GM12878 (cell line): ENCODE results near the gene OR52D1. TPM values are rescaled to one million over a fixed set of nuclear protein-coding genes. Genes with fewer than 3 reads are reported as not detected.

Experiments used
- ATAC-seq: fragments of 200-7000 bp; cut with Tn5 transposase; 3 replicates; pipeline ENCODE4 v1.9.1; 2020; ENCODE audit warnings: mild to moderate bottlenecking, moderate library complexity
- BruUV-seq: library from RNA; stranded (reverse); fragments of 400-500 nt; replicated peaks from 2 replicates; lab custom pipeline; 2021; lab: Mats Ljungman, UMichigan
- CTCF ChIA-PET: fragments of 300-600 bp; sonication (Branson Sonifier 250); formaldehyde crosslinking; extraction: SDS; loops from one replicate; lab custom pipeline; 2021; ENCODE audit warnings: inconsistent platforms; lab: Yijun Ruan, JAX
- POLR2A ChIA-PET: fragments of 350-600 bp; formaldehyde crosslinking; extraction: SDS; loops from one replicate; lab custom pipeline; 2021; ENCODE audit warnings: inconsistent platforms; lab: Charles Lee
- RAD21 ChIA-PET: fragments of 300-600 bp; sonication (Branson Sonifier 250); formaldehyde crosslinking; loops from one replicate; lab custom pipeline; 2023; ENCODE audit warnings: antibody characterized with exemption; ENCODE audit not compliant: unreplicated experiment; lab: Charles Lee
- SMC1A ChIA-PET: fragments of 300-600 bp; sonication (Branson Sonifier 250); formaldehyde crosslinking; loops from one replicate; lab custom pipeline; 2023; ENCODE audit not compliant: unreplicated experiment, uncharacterized antibody; lab: Charles Lee
- DNase-seq: peaks from one replicate; pipeline ENCODE4 v3.0.0-alpha.2; 2011; ENCODE audit warnings: low read depth, low spot score
- FAIRE-seq: peaks from 3 replicates; lab custom pipeline; 2011; peaks lifted over from hg19 to GRCh38; lab: Jason Lieb, UNC
- H2AFZ ChIP-seq: 2 replicates; pipeline ENCODE4 v1.6.0; 2011; ENCODE audit warnings: low read depth, low read length, control low read depth; ENCODE audit not compliant: control insufficient read depth
- H3K27ac ChIP-seq: 2 replicates; pipeline ENCODE4 v1.5.1; 2011; ENCODE audit warnings: control low read depth; ENCODE audit not compliant: control insufficient read depth, insufficient read depth
- H3K27me3 ChIP-seq, 2 experiments: replicated peaks in 1 of 2; 2 replicates each; pipeline versions ENCODE4 v1.6.0 to v1.6.1; 2011; ENCODE audit warnings: low read length in 1 of 2; ENCODE audit not compliant: control insufficient read depth in 2 of 2, insufficient read depth in 2 of 2
- H3K36me3 ChIP-seq, 2 experiments: 2 replicates each; pipeline ENCODE4 v1.5.1; 2011; ENCODE audit warnings: low read length in 1 of 2; ENCODE audit not compliant: control insufficient read depth in 2 of 2, insufficient read depth in 2 of 2
- H3K4me1 ChIP-seq: 2 replicates; pipeline ENCODE4 v1.6.1; 2011; ENCODE audit warnings: mild to moderate bottlenecking, low read length, moderate library complexity, mixed read lengths; ENCODE audit not compliant: control insufficient read depth, insufficient read depth
- H3K4me2 ChIP-seq: 2 replicates; pipeline ENCODE4 v1.6.0; 2011; ENCODE audit warnings: control low read depth; ENCODE audit not compliant: control insufficient read depth, insufficient read depth
- H3K4me3 ChIP-seq: fragments of 200-600 bp; sonication (generic); 2 replicates; pipeline ENCODE4 v1.5.1; 2016
- H3K79me2 ChIP-seq: 2 replicates; pipeline ENCODE4 v1.6.0; 2011; ENCODE audit warnings: low read length; ENCODE audit not compliant: control insufficient read depth, insufficient read depth
- H3K9ac ChIP-seq: 2 replicates; pipeline ENCODE4 v1.8.0; 2011; ENCODE audit warnings: low read length, control low read depth, mixed read lengths; ENCODE audit not compliant: control insufficient read depth, insufficient read depth
- H3K9me3 ChIP-seq: replicated peaks from 3 replicates; pipeline ENCODE4 v1.5.1; 2011; ENCODE audit warnings: mild to moderate bottlenecking, low read length; ENCODE audit not compliant: control insufficient read depth, insufficient read depth
- H4K20me1 ChIP-seq: 2 replicates; pipeline ENCODE4 v1.6.0; 2011; ENCODE audit not compliant: control insufficient read depth, insufficient read depth
- CBFB ChIP-seq: IDR thresholded peaks from 2 replicates; pipeline ENCODE4 v1.6.1; 2016; ENCODE audit warnings: antibody characterized with exemption, low read depth
- CHD1 ChIP-seq: IDR thresholded peaks from 2 replicates; pipeline ENCODE4 v1.6.1; 2012; ENCODE audit warnings: low read depth, low read length, improper control_type of control experiment
- MTA3 ChIP-seq: IDR thresholded peaks from 2 replicates; pipeline ENCODE4 v1.6.1; 2012; ENCODE audit warnings: low read length, inconsistent platforms, borderline replicate concordance
- NR2C1 ChIP-seq: fragments of 450-650 bp; IDR thresholded peaks from 2 replicates; pipeline ENCODE4 v1.6.1; 2017; ENCODE audit warnings: antibody characterized with exemption, mild to moderate bottlenecking, moderate library complexity
- POLR2AphosphoS5 ChIP-seq: IDR thresholded peaks from 2 replicates; pipeline ENCODE4 v1.6.1; 2011; ENCODE audit warnings: mild to moderate bottlenecking, low read length, inconsistent platforms
- RUNX3 ChIP-seq: IDR thresholded peaks from 2 replicates; pipeline ENCODE4 v1.6.1; 2012; ENCODE audit warnings: low read length, inconsistent platforms
- STAT3 ChIP-seq: IDR thresholded peaks from 2 replicates; pipeline ENCODE4 v1.6.1; 2011; ENCODE audit warnings: low read depth, low read length, improper control_type of control experiment
- WRNIP1 ChIP-seq: IDR thresholded peaks from 2 replicates; pipeline ENCODE4 v1.6.1; 2011; ENCODE audit warnings: low read depth, low read length, improper control_type of control experiment, borderline replicate concordance
- YBX1 ChIP-seq: fragments of 450-650 bp; IDR thresholded peaks from 2 replicates; pipeline ENCODE4 v1.6.1; 2016; ENCODE audit warnings: antibody characterized with exemption
- WGBS: methylation state at CpG from one replicate; pipeline ENCODE4 v1.1.6; 2016; ENCODE audit warnings: low lambda C conversion rate; ENCODE audit not compliant: insufficient replicate concordance, insufficient coverage; ENCODE audit errors: missing lambda C conversion rate; 5-methylcytosine and 5-hydroxymethylcytosine counted together
- in situ Hi-C: fragments of 300-500 bp; cut with MboI; formaldehyde crosslinking; loops from 9 replicates; pipeline ENCODE4 v1.14.3; 2018; ENCODE audit warnings: mixed read lengths
- intact Hi-C: fragments of 100-400 bp; cut with micrococcal nuclease; formaldehyde crosslinking; loops from one replicate; pipeline ENCODE4 v1.14.2; 2022; ENCODE audit not compliant: unreplicated experiment
- polyA plus RNA-seq, 11 experiments: library from polyadenylated mRNA; depleted of rRNA in 4 of 11; unstranded in 6 of 11; stranded (reverse) in 5 of 11; fragments of >200 nt; fragmentation: Nextera tagmentation in 4 of 11; fragmentation: Illumina TruSeq in 1 of 11; extraction: Ambion mirVana in 4 of 11; extraction: Trizol in 1 of 11; gene quantifications; 1 replicate in 1 of 11; 2 replicates in 10 of 11; pipeline versions ENCODE4 v1.2.1 to v1.2.3, GENCODE V29; 2011 to 2016; ENCODE audit warnings: inconsistent platforms in 2 of 11, missing spikeins in 2 of 11, low read depth in 1 of 11
- total RNA-seq, 4 experiments: library from RNA; depleted of rRNA in 3 of 4; stranded (reverse); fragments of >200 nt in 3 of 4; fragmentation: Illumina TruSeq in 1 of 4; extraction: Trizol in 1 of 4; gene quantifications; 2 replicates each; pipeline versions ENCODE4 v1.2.1 to v1.2.3, GENCODE V29; 2013 to 2021
- TF ChIP-seq, protein P1 (sequence below): fragments of 450-650 bp; IDR thresholded peaks from 2 replicates; pipeline ENCODE4 v1.6.1; 2017; ENCODE audit warnings: low read depth, mild to moderate bottlenecking, moderate library complexity
- TF ChIP-seq, protein P2 (sequence below): IDR thresholded peaks from 2 replicates; pipeline ENCODE4 v1.6.1; 2012; ENCODE audit warnings: low read depth, low read length, improper control_type of control experiment

The OR52D1 gene
- total and polyA plus RNA-seq, 10 of the 15 experiments (the other 5 are each of a cell fraction or from before 2014, with no cell fraction given) = not detected

DNA sequence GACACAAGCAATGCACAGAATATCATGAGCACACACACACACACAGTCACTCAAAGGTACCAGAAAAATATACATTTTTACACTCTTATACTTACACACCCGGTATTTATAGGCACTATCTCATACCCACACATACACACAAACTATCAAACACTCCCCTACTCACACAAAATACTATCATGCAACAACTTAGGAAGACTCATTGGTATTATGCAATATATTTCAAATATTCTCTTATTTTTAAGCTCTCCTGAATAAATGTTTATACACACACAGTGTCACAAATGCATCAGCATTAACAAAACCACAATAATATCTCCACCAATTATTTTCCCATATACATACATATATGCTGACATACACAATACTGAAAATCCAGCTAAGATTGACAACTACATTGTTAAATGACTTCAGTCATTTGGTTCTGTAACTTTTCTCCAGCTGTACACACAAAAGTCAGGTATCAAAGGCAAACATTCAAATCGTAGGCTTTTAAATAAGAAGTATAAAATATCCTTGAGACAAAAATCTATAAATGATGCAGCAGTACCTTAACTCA is 44.6 kb upstream of the OR52D1 start:
- no peak overlapping the region for H3K4me3 ChIP-seq
- no peak for TF ChIP-seq CHD1
- TF ChIP-seq STAT3 = no peak
- no peak for TF ChIP-seq MTA3
- TF ChIP-seq YBX1 = no peak
- TF ChIP-seq, protein P1, sequence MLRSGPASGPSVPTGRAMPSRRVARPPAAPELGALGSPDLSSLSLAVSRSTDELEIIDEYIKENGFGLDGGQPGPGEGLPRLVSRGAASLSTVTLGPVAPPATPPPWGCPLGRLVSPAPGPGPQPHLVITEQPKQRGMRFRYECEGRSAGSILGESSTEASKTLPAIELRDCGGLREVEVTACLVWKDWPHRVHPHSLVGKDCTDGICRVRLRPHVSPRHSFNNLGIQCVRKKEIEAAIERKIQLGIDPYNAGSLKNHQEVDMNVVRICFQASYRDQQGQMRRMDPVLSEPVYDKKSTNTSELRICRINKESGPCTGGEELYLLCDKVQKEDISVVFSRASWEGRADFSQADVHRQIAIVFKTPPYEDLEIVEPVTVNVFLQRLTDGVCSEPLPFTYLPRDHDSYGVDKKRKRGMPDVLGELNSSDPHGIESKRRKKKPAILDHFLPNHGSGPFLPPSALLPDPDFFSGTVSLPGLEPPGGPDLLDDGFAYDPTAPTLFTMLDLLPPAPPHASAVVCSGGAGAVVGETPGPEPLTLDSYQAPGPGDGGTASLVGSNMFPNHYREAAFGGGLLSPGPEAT = no peak
- no peak for TF ChIP-seq NR2C1
- TF ChIP-seq WRNIP1 = no peak
- no peak for TF ChIP-seq CBFB
- TF ChIP-seq RUNX3 = no peak
- TF ChIP-seq, protein P2, sequence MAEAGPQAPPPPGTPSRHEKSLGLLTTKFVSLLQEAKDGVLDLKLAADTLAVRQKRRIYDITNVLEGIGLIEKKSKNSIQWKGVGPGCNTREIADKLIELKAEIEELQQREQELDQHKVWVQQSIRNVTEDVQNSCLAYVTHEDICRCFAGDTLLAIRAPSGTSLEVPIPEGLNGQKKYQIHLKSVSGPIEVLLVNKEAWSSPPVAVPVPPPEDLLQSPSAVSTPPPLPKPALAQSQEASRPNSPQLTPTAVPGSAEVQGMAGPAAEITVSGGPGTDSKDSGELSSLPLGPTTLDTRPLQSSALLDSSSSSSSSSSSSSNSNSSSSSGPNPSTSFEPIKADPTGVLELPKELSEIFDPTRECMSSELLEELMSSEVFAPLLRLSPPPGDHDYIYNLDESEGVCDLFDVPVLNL = no peak
- no peak for TF ChIP-seq POLR2AphosphoS5
- TF ChIP-seq, all 136 proteins: peak for 0
- Histone ChIP-seq H4K20me1 (no peaks in the 10 kb centered on the region), H3K79me2 (no peaks in the 10 kb centered on the region), H3K9me3 (no peaks in the 10 kb centered on the region), H3K9ac (no peak overlapping the region), H3K4me2 (no peak overlapping the region), H3K4me1 (no peaks in the 10 kb centered on the region), H2AFZ (no peak overlapping the region), H3K36me3 (no peaks in the 10 kb centered on the region), H3K27ac (no peak overlapping the region), H3K27me3 (no peaks in the 10 kb centered on the region; a peak in 1 of 4 replicates)
- ATAC-seq (no peak), DNase-seq (no peak), FAIRE-seq (no peak)
- ChIA-PET POLR2A (no interaction called here), CTCF (no interaction called here), RAD21 (no interaction called here), SMC1A (no interaction called here)
- BruUV-seq = no TSS peak
- in situ Hi-C loops = loop anchor here (5.0 kb wide), 1 partner anchor 52 kb away; no protein-coding TSS in a partner anchor
- intact Hi-C loops = no loop called here
- 3% methylated on average over 2 of the region's 2 CpGs for WGBS
